GM18858 (cell line): ENCODE data around the gene ABCC6.

Experiments
- ATAC-seq: cut with Tn5 transposase; IDR thresholded peaks from one replicate; pipeline ENCODE4 v1.9.1; 2021; ENCODE audit not compliant: unreplicated experiment

Gene ABCC6

GRCh38 chr16:16143931-16144330 lies 79.4 kb downstream of the ABCC6 start:
- ATAC-seq = no peak

GRCh38 chr16:16143038-16143763 lies 80.1 kb downstream of the ABCC6 start:
- no peak for ATAC-seq

GRCh38 chr16:16141784-16142396 lies 81.4 kb downstream of the ABCC6 start:
- ATAC-seq = no peak

- ATAC-seq = no peak
Observed at GRCh38 chr16:16141141-16141540, 82.2 kb downstream of the ABCC6 start.

GRCh38 chr16:16140537-16140936 lies 82.8 kb downstream of the ABCC6 start:
- no peak for ATAC-seq

- ATAC-seq = no peak
Observed at GRCh38 chr16:16139806-16140205, 83.5 kb downstream of the ABCC6 start.

GRCh38 chr16:16139061-16139460 lies 84.2 kb downstream of the ABCC6 start:
- no peak for ATAC-seq

GRCh38 chr16:16138034-16138635 lies 85.2 kb downstream of the ABCC6 start:
- ATAC-seq = no peak

- ATAC-seq = no peak
Observed at GRCh38 chr16:16137110-16137509, 86.2 kb downstream of the ABCC6 start.

- no peak for ATAC-seq
Observed at GRCh38 chr16:16136588-16136987, 86.7 kb downstream of the ABCC6 start.

- no peak for ATAC-seq
Observed at GRCh38 chr16:16133943-16134604, 89.2 kb downstream of the ABCC6 start.

- no peak for ATAC-seq
Observed at GRCh38 chr16:16131659-16132058, 91.6 kb downstream of the ABCC6 start.

- no peak for ATAC-seq
Observed at GRCh38 chr16:16131204-16131603, 92.1 kb downstream of the ABCC6 start.

- ATAC-seq = no peak
Observed at GRCh38 chr16:16127469-16128116, 95.7 kb downstream of the ABCC6 start.

- ATAC-seq = no peak
Observed at GRCh38 chr16:16126896-16127295, 96.4 kb downstream of the ABCC6 start.

- ATAC-seq = no peak
Observed at GRCh38 chr16:16124974-16125373, 98.3 kb downstream of the ABCC6 start.

GRCh38 chr16:16124438-16124837 lies 98.9 kb downstream of the ABCC6 start:
- no peak for ATAC-seq

GRCh38 chr16:16122264-16122663 lies 101.0 kb downstream of the ABCC6 start:
- no peak for ATAC-seq

GRCh38 chr16:16121185-16121727 lies 102.0 kb downstream of the ABCC6 start:
- ATAC-seq = no peak

- no peak for ATAC-seq
Observed at GRCh38 chr16:16120382-16121184, 102.7 kb downstream of the ABCC6 start.
